ENCODE measurements around the gene UBE2G1.
"Not testable (repeated sequence)": the region's sequence is repeated elsewhere in the genome, so short reads cannot be mapped to it uniquely, and the experiment has no call there.

The UBE2G1 gene

GRCh38 chr17:4295686-4296085, 70.8 kb downstream of the UBE2G1 start:
- no peak for DNase-seq

DNA sequence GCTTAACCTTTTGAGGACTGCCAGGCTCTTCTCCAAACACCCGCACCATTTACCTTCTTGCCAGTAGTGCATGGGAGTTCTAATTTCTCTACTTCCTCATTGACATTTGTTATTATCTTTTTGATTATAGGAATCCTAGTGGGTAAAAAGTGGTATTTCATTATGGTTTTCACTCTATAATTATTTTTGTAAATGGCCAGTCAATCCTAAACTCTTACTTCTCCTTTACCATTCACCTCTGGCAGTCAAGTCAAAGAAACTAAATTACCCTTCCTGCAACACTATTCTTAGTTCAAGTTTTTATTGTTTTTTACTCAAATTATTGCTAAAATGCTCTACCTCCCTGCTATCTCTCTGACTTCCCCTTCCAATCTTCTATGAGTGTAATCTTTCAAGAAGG, 72.9 kb downstream of the UBE2G1 start:
- DNase-seq, result no peak

DNA sequence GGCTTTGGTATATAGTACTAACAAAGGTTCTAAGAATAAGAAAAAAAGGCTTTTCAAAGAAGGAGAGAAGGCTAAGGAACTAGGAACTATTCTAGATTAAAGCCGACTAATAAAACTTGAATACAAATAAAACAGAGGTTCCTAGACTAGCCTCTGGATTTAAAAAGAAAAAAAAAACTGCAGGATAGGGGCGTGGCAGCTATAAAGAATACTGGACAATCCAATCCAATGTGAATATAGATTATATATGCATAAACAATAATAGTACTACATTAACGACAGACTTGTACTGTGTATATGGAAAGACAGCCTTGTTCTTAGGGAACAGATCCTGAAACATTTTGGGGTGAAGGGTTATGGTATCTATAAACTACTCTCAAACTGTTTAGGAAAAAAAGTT, 78.8 kb downstream of the UBE2G1 start:
- DNase-seq, result no peak

GRCh38 chr17:4276514-4276913, 90.0 kb downstream of the UBE2G1 start:
- no peak for DNase-seq

- DNase-seq, result no peak
Measured at GRCh38 chr17:4272972-4273368, 93.5 kb downstream of the UBE2G1 start.

- no peak for DNase-seq
Measured at GRCh38 chr17:4272213-4272971, 94.1 kb downstream of the UBE2G1 start.

DNA sequence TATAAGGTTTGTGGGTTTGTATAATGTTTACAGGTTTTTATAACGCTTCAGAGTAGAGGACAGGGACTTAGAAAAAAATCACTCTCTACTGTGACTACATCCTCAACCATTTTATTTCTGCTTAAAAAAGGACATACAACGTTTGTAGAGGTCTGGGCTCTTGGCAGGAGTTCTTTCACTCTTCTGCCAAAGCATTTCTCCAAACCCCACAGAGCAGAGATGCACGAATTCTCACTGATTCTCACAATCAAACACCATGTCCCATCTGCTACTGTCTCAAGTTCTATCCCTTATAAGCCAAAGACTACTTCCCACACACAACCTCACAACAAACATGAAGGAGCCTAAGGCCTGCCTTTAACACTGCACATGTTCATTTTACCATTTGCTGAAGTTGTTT, 95.7 kb downstream of the UBE2G1 start:
- no peak for DNase-seq

- no peak for DNase-seq
Measured at GRCh38 chr17:4269915-4270314, 96.6 kb downstream of the UBE2G1 start.

- DNase-seq, result no peak
Measured at GRCh38 chr17:4267402-4267801, 99.1 kb downstream of the UBE2G1 start.

DNA sequence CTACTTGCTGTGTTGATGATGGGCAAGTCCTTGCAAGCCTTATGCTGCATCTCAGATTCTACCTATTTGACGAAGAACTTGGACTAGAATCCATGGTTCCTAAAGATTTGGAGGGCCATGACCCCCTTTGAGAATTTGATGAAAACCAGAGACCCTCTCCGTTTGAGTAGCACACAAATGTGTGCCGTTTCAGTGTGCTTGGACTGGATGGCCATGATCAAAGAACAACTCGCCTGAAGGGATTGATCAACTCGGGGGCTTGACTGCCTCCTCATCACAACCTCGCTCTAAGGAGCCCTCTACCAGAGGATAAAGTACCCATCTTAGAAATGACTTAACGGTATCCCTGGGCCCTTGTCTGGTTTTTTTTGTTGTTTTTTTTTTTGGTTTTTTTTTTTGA, 99.9 kb downstream of the UBE2G1 start:
- no peak for DNase-seq

GRCh38 chr17:4263282-4264215, 102.9 kb downstream of the UBE2G1 start, which contains the start of gene ANKFY1:
Gene ANKFY1 (minus strand): TSS chr17:4263979. CDS start chr17:4263941, 38 bp downstream.
- DNase-seq, result peak; percentile 99

GRCh38 chr17:4262703-4263102, 103.8 kb downstream of the UBE2G1 start:
- DNase-seq, result no peak

- no peak for DNase-seq
Measured at GRCh38 chr17:4261452-4261851, 105.0 kb downstream of the UBE2G1 start.

DNA sequence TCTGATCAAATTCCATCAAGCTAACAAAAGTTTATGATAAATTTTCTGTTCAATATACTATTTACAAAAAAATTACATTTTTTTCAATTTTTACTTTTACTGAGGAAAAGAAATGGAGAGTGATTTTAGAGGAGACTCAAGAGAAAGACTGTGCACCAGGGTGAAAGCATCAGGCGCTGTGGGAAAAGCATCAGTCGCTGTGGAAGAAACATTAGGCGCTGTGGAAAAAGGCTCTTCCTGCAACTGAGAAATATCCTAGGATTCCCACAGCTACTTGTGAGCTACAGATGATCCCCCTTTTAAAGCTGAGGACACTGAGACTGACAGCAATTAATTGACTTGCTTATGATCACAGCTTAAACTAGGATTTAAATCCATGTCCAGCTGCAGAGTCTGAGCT, 107.6 kb downstream of the UBE2G1 start:
- no peak for DNase-seq

DNA sequence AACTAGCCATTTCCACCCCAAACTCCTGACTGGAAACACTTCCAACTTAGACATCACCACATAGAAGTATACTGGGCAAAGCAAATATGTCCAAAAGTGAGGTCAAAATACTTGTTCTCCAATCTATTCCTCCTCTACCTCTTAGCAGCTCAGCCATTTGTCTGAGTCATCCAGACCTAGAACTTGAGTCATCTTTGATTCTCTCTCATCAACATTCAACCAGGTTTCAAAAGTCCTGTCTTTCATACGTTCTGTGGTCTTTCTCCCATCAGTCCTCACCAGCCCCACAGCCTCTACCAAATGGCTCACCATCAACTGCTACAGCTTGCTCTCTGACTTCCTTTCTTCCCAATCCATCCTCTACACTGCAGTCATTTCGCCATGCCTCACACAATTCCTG, 109.5 kb downstream of the UBE2G1 start:
- no peak for DNase-seq

DNA sequence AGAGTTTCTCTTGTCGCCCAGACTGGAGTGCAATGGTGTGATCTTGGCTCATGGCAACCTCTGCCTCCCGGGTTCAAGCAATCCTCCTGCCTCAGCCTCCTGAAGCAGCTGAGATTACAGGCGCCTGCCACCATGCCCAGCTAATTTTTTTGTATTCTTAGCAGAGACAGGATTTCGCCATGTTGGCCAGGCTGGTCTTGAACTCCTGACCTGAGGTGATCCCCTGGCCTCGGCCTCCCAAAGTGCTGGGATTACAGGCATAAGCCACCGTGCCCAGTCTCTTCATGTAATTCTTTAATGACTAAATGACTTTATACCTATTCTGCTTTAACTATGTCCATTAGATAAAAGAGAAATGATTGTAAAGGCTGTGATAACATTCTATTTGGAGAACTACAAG, 111.2 kb downstream of the UBE2G1 start:
- not testable (repeated sequence) for DNase-seq

DNA sequence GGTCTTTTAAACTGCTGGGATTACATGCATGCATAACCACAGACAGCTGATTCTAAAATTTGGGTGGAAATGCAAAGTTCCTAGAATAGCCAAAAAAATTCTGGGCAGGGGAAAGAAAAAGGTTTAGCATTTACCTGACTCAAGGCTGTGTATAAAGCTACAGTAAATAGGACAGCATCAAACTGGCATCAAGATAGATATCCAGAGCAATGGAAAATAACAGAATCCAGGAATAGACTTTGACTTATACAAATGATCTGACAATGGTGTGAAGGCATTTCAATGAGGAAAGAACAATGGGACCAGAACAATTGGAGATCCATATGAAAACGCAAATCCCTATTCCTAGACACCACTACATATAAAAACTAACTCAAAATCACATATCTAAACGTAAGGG, 115.6 kb downstream of the UBE2G1 start:
- no peak for DNase-seq

GRCh38 chr17:4249452-4250029, 116.9 kb downstream of the UBE2G1 start:
- no peak for DNase-seq

- DNase-seq, result no peak
Measured at GRCh38 chr17:4248504-4249277, 117.8 kb downstream of the UBE2G1 start.

- DNase-seq, result no peak
Measured at GRCh38 chr17:4247971-4248388, 118.5 kb downstream of the UBE2G1 start.

DNA sequence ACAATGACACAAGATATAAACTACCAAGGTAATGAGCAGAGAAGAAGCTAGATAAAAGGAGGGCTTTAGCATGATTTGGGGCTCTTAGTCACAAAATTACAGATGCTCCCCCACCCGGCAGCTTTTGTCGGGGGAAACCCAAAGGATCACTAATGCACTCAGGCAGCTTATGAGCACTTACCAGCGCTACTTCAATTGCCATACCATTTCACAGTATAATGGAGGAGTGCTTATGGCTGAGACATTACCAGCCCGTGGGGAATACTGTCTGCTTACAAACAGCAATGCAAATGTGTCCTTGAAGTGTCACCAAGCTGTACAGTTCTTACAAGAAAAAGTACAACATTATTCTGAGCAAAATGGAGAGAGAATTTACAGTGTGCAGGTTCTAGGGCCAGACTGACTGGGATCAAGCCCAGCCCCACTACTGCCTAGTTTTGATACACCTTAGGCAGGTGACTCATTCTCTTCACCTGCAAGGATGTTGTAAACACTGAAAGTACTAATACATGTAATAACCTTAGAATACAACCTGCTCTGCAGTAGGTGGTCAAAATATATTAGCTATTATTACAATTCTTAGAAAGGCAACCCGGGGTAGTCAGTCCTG, 119.0 kb downstream of the UBE2G1 start:
- no peak for DNase-seq

DNA sequence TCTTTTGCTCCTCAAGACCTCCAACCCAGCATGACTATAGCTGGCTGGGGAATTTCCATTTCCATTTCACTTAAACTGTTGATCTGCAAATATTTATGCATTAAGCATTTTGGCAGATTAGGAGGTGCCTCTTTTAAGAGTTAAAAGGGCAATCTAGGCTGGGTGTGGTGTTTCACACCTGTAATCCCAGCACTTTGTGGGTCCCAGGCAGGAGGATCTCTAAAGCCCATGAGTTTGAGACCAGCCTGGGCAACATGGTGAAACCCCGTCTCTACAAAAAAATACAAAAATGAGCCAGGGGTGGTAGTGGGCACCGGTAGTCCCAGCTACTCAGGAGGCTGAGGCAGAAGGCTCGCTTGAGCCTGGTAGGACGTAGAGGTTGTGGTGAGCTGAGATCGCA, 119.8 kb downstream of the UBE2G1 start:
- no peak for DNase-seq
